ENCODE measurements around the gene HTRA2.

HTRA2 gene

DNA sequence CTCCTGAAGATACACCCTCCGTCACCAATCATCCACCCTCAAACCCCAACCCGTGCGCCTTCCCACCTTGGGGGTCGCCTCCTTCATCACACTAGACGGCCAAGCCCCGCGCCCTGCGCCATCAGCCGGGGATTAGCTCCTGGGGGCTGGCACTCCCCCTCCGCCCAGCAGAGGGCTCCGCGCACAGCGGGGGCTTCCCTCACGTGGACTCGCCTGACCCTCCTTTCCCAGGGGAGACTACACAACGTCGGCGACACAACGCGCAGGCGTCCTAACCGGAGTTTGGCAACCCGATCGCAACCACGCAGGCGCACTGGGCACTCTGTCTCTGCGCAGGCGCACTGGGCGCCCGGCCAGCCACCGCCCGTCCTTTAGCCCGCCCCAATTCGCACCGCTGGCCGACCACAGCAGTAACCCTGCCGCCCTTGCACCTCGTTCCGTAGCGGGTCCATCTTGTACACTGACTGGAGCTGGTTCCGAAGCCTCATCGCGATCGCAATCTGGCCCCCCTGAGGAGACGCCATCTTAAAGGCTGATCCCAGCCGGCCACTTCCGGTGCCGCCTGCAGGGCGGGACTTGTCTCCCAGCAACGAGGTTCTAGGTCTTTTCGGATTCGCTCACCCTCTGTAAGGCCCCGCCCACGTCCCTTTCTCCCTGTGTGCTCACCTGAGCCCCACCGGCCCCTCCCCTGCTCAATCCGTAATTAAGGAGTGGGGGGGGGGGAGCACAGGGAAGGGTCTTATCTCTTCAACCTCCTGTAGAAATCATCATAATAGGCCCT, 22.4 kb upstream of the HTRA2 start, which contains the start of gene PCGF1:
Gene PCGF1, minus strand, starts transcription at position 551 of the 781 bp plus-strand sequence. Its CDS starts 27 bp downstream, at position 524.
- WGBS, 2 donors (ENCODE audit: extremely low coverage in 2 of 2, insufficient read length in 2 of 2, insufficient replicate concordance in 1 of 2): no CpG with 5 or more reads among the region's 56 CpGs
- peaks cover 3% of the 10 kb centered on the region for H3K79me1 ChIP-seq (ENCODE audit: low read depth, low read length)
- H3K23ac ChIP-seq (ENCODE audit: low read depth, low read length, poor library complexity): peak within 1 kb of the TSS; percentile 98
- DNase-seq (ENCODE audit: low spot score): peak; percentile 97
- peak within 1 kb of the TSS; percentile 99 for H2BK5ac ChIP-seq (ENCODE audit: low read length)
- peak within 1 kb of the TSS; percentile 98 for H3K27ac ChIP-seq (replicated peaks; ENCODE audit: low read length)
- peak within 1 kb of the TSS; percentile 77 for H2BK15ac ChIP-seq (ENCODE audit: low read length)
- peak within 1 kb of the TSS; percentile 70 for H2BK120ac ChIP-seq (ENCODE audit: low read depth, low read length)
- peak within 1 kb of the TSS; percentile 100 for H3K14ac ChIP-seq (ENCODE audit: low read length)
- H3K27me3 ChIP-seq (ENCODE audit: control insufficient read depth in 3 of 3, insufficient read depth in 3 of 3, low read depth in 1 of 3, low read length in 3 of 3): peaks cover 16 to 76% (median 59%) of the 10 kb centered on the region in 3 experiments
- H2AFZ ChIP-seq (ENCODE audit: low read length): peak within 1 kb of the TSS; percentile 99
- peak within 1 kb of the TSS; percentile 100 for H3K18ac ChIP-seq (ENCODE audit: low read length)
- no peak within 1 kb of the TSS for H4K91ac ChIP-seq (ENCODE audit: low read depth, low read length, poor library complexity)
- H2AK5ac ChIP-seq (ENCODE audit: low read depth, low read length): peak within 1 kb of the TSS; percentile 53
- no peak within 1 kb of the TSS for H3K4ac ChIP-seq (ENCODE audit: low read length)
- H3K4me2 ChIP-seq (ENCODE audit: insufficient read depth, low read length, poor library complexity, severe bottlenecking): peak within 1 kb of the TSS; percentile 97
- peak within 1 kb of the TSS; percentile 98 for H2BK12ac ChIP-seq (ENCODE audit: low read length)
- peak within 1 kb of the TSS; percentile 99 for H4K8ac ChIP-seq (ENCODE audit: low read depth, low read length)
- H3K9me3 ChIP-seq (replicated peaks in 1 of 2; ENCODE audit: control insufficient read depth in 2 of 2, insufficient read depth in 1 of 2, low read depth in 1 of 2, low read length in 2 of 2): peaks cover 0 to 4% of the 10 kb centered on the region in 2 donors
- peaks cover 6 to 22% of the 10 kb centered on the region in 2 donors for H3K36me3 ChIP-seq (replicated peaks in 1 of 2; ENCODE audit: control insufficient read depth in 2 of 2, insufficient read depth in 2 of 2, low read length in 2 of 2)
- peak within 1 kb of the TSS; percentile 100 for H3K9ac ChIP-seq (ENCODE audit: low read depth, low read length, poor library complexity)
- H3K4me3 ChIP-seq (ENCODE audit: low read length in 2 of 2): peak within 1 kb of the TSS; percentile 87 to 99
- H3K4me1 ChIP-seq (ENCODE audit: control insufficient read depth in 2 of 2, insufficient read depth in 1 of 2, low read depth in 1 of 2, low read length in 2 of 2): peaks cover 7 to 9% of the 10 kb centered on the region in 2 donors

DNA sequence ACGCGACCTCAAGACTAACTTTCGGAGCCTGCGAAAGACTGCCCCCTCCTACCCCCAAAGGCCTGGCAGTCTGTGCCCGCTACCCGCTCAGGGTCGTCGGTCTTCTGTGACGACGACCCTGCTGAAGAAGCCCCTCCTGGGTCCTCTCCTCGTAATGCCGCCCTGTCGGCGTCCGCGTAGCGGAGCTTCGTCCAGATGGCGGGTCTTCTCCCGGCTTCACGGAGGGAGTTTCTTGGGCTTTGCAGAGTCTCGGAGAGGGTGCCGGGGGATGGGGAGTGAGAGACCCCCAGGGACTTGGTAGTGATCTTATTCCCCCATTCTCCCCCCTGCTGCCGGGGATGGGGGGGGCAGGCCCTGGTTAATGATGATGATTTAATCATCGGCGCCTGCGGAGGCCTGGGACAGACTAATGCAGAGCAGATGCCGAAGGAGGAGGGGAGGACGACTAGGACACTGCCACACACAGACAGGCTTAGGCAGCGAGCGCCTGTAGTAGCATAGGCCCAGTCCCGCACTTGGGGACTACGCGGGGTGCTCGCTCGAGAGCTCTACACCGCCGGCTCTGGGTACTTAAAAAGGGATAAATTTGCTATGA, 21.7 kb upstream of the HTRA2 start:
- no peak for DNase-seq (ENCODE audit: low spot score)
- H2BK12ac ChIP-seq (ENCODE audit: low read length): no peak overlapping the region
- H3K14ac ChIP-seq (ENCODE audit: low read length): no peak overlapping the region
- H3K27ac ChIP-seq (replicated peaks; ENCODE audit: low read length): no peak overlapping the region
- peak overlapping the region; percentile 99 for H2AFZ ChIP-seq (ENCODE audit: low read length)
- H2AK5ac ChIP-seq (ENCODE audit: low read depth, low read length): peak overlapping the region; percentile 53
- H3K4me2 ChIP-seq (ENCODE audit: insufficient read depth, low read length, poor library complexity, severe bottlenecking): peak overlapping the region; percentile 97
- H3K4me3 ChIP-seq (ENCODE audit: low read length in 2 of 2): peak overlapping the region; percentile 87 to 99
- no peak overlapping the region for H4K8ac ChIP-seq (ENCODE audit: low read depth, low read length)
- peaks cover 0 to 4% of the 10 kb centered on the region in 2 donors for H3K9me3 ChIP-seq (replicated peaks in 1 of 2; ENCODE audit: control insufficient read depth in 2 of 2, insufficient read depth in 1 of 2, low read depth in 1 of 2, low read length in 2 of 2)
- peak overlapping the region; percentile 85 for H3K18ac ChIP-seq (ENCODE audit: low read length)
- WGBS, 2 donors (ENCODE audit: extremely low coverage in 2 of 2, insufficient read length in 2 of 2, insufficient replicate concordance in 1 of 2): no CpG with 5 or more reads among the region's 38 CpGs
- no peak overlapping the region for H3K9ac ChIP-seq (ENCODE audit: low read depth, low read length, poor library complexity)
- peak overlapping the region; percentile 70 for H2BK120ac ChIP-seq (ENCODE audit: low read depth, low read length)
- peaks cover 16 to 75% (median 59%) of the 10 kb centered on the region in 3 experiments for H3K27me3 ChIP-seq (ENCODE audit: control insufficient read depth in 3 of 3, insufficient read depth in 3 of 3, low read depth in 1 of 3, low read length in 3 of 3)
- H3K4ac ChIP-seq (ENCODE audit: low read length): no peak overlapping the region
- H4K91ac ChIP-seq (ENCODE audit: low read depth, low read length, poor library complexity): no peak overlapping the region
- H3K79me1 ChIP-seq (ENCODE audit: low read depth, low read length): peaks cover 3% of the 10 kb centered on the region
- peak overlapping the region; percentile 49 for H2BK15ac ChIP-seq (ENCODE audit: low read length)
- H2BK5ac ChIP-seq (ENCODE audit: low read length): peak overlapping the region; percentile 99
- H3K36me3 ChIP-seq (replicated peaks in 1 of 2; ENCODE audit: control insufficient read depth in 2 of 2, insufficient read depth in 2 of 2, low read length in 2 of 2): peaks cover 6 to 22% of the 10 kb centered on the region in 2 donors
- H3K23ac ChIP-seq (ENCODE audit: low read depth, low read length, poor library complexity): peak overlapping the region; percentile 9
- peaks cover 8 to 9% of the 10 kb centered on the region in 2 donors for H3K4me1 ChIP-seq (ENCODE audit: control insufficient read depth in 2 of 2, insufficient read depth in 1 of 2, low read depth in 1 of 2, low read length in 2 of 2)

DNA sequence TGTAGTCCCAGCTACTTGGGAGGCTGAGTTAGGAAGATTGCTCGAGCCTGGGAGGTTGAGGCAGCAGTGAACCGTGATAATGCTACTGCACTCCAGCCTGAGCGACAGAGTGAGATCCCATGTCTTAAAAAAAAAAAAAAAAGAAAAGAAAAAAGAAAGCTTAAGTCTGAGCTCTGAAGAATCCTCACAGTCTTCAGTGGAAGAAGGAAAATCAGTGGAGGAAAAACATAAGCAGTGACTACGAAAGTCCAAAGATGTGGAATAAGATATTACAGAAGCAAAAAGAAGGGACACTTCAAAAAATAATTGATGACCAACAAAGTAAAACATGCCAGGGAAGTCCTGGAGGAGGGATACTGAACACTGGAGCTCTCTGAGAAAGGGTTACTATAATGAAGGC, 19.5 kb upstream of the HTRA2 start:
- Histone ChIP-seq H4K91ac (ENCODE audit: low read depth, low read length, poor library complexity) (no peak overlapping the region), H3K18ac (ENCODE audit: low read length) (no peak overlapping the region), H2BK12ac (ENCODE audit: low read length) (no peak overlapping the region), H2BK5ac (ENCODE audit: low read length) (no peak overlapping the region), H2AK5ac (ENCODE audit: low read depth, low read length) (no peak overlapping the region), H3K23ac (ENCODE audit: low read depth, low read length, poor library complexity) (no peak overlapping the region), H3K4ac (ENCODE audit: low read length) (no peak overlapping the region), H3K79me1 (ENCODE audit: low read depth, low read length) (peaks cover 3% of the 10 kb centered on the region), H3K4me1 (ENCODE audit: control insufficient read depth in 2 of 2, insufficient read depth in 1 of 2, low read depth in 1 of 2, low read length in 2 of 2) (peaks cover 8 to 9% of the 10 kb centered on the region in 2 donors), H3K36me3 (replicated peaks in 1 of 2; ENCODE audit: control insufficient read depth in 2 of 2, insufficient read depth in 2 of 2, low read length in 2 of 2) (peaks cover 6 to 13% of the 10 kb centered on the region in 2 donors), H3K4me2 (ENCODE audit: insufficient read depth, low read length, poor library complexity, severe bottlenecking) (no peak overlapping the region), H3K9me3 (replicated peaks in 1 of 2; ENCODE audit: control insufficient read depth in 2 of 2, insufficient read depth in 1 of 2, low read depth in 1 of 2, low read length in 2 of 2) (peaks cover 0 to 4% of the 10 kb centered on the region in 2 donors), H3K27ac (replicated peaks; ENCODE audit: low read length) (no peak overlapping the region), H2BK15ac (ENCODE audit: low read length) (no peak overlapping the region), H3K9ac (ENCODE audit: low read depth, low read length, poor library complexity) (peak overlapping the region; percentile 27), H3K4me3 (ENCODE audit: low read length in 2 of 2) (no peak overlapping the region), H3K14ac (ENCODE audit: low read length) (no peak overlapping the region), H2AFZ (ENCODE audit: low read length) (no peak overlapping the region), H2BK120ac (ENCODE audit: low read depth, low read length) (no peak overlapping the region), H3K27me3 (ENCODE audit: control insufficient read depth in 3 of 3, insufficient read depth in 3 of 3, low read depth in 1 of 3, low read length in 3 of 3) (peaks cover 32 to 75% (median 68%) of the 10 kb centered on the region in 3 experiments), H4K8ac (ENCODE audit: low read depth, low read length) (no peak overlapping the region)
- no CpG with 5 or more reads among the region's 4 CpGs for WGBS, 2 donors (ENCODE audit: extremely low coverage in 2 of 2, insufficient read length in 2 of 2, insufficient replicate concordance in 1 of 2)
- DNase-seq (ENCODE audit: low spot score): no peak

Measured in neuronal stem cell (in vitro differentiated cells).